Stimulated activated CD8-positive, alpha-beta memory T cell treated with anti-CD3 and anti-CD28 coated beads, Interleukin-12 subunit alpha, Interleukin-12 subunit beta, amount 100 ng/mL, for 1 hour (primary cell): ENCODE measurements around the gene LGALS1.
"Not testable (repeated sequence)": the region's sequence is repeated elsewhere in the genome, so short reads cannot be mapped to it uniquely, and the experiment has no call there.

Source experiments
- DNase-seq: peaks from one replicate; pipeline ENCODE4 v3.0.0-alpha.2; 2020; ENCODE audit warnings: low read depth

The LGALS1 gene

GRCh38 chr22:37639070-37639760 lies 36.2 kb upstream of the LGALS1 start, which contains the start of gene SH3BP1:
SH3BP1 (plus strand) TSS chr22:37639669; CDS start chr22:37639788, 119 bp downstream.
- DNase-seq: no peak

DNA sequence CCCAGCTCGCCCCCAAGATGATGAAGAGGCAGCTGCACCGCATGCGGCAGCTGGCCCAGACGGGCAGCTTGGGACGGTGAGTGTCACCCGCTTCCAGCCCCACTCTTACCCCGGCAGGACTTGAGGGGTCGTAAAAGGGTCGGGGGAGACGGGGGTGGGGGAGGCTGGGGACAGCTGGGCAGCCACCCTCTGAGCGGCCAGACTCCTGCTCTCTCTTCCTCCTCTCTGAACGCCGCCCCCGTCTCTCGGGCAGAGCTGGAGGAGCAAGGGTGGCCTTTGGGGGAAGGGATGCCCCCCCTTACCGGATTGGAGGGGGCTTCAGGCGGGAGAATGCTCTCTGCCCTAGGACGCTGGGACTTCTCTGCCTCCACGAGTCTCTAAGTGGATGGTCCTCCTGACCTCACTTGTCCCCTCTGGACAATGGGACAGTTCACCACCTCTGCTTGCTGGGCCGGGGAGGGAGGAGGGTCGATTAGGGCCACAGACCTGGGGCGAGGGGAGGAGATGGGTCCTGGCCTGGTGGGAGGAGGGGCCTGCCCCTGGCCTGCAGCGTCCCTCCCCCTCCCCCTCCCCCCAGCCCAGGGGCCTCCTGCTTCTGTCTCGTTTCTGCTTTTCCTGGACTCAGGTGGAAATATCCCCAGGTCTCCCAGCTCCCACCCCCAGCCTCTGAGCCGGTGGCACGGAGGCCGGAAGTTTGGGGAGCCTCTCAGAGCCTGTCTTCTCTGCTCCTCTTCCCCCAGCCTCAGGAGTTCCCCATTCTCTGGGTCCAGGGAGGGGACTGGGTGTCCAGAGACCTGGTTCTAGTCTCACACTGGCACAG lies 35.5 kb upstream of the LGALS1 start:
- DNase-seq: no peak

GRCh38 chr22:37640591-37641560 lies 34.6 kb upstream of the LGALS1 start:
- no peak for DNase-seq

DNA sequence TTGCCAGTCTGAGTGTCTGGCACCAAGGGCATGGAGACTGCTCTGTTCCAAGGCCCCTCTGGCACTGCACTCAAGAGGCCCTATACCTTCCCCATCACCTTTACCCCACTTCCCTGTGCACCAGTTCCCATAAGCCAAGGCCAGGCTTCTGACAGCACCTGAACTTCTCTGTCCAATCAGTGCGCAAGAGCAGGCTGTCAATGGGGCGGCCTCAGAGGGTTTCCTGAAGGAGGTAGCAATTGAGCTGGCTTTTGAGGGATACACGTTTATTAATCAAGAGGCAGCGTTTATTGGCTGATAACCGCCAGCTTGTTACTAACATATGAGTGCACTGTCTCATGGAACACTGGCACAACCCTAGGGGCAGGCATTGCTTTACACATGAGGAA lies 33.9 kb upstream of the LGALS1 start:
- no peak for DNase-seq

DNA sequence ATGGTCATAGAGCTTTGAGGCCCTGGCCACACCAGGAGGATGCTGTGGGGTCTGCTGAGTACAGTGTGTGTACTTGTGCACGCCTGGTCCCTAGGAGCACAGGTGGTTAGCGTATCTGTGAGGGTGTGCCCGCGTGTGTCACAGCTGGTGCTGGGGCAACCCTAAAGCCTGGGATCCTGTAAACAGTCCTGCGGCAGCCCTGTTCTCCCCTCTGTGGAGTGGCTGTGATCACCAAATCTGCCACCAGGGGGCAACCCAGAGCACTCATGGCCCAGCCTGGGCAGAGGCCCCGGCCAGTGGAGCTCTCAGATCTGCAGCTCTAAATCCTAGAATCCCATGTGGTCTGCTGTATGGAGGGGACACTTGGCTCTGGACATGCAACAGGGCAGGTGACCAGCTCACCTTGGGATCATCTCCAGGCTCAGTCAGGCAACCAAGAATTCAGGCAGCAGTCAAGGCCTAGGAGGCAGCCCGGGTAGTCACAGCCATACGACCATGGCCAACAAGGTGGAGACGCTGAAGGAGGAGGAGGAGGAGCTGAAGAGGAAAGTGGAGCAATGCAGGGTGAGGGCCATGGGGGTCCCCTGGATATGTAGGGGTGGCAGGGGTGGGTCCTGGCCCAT lies 32.1 kb upstream of the LGALS1 start:
- DNase-seq: peak; percentile 81

DNA sequence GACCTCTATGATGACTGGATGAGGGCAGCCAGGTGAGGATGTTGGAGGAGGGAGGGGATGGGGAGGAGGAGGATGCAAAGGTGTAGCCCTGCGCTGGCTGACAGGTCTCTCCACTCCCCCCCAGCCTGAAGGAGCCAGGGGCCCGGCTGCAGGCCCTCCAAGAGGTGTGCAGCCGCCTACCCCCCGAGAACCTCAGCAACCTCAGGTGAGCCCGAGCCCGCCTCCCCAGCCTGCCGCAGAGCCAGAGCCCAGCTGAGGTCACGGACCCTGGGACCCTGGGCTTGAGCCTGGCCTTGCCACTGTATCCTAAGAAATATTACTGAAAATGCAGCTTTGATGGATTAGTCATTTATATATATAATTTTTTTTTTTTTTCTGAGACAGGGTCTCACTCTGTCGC lies 28.1 kb upstream of the LGALS1 start:
- DNase-seq: no peak

GRCh38 chr22:37647928-37648327 lies 27.5 kb upstream of the LGALS1 start:
- DNase-seq: no peak

DNA sequence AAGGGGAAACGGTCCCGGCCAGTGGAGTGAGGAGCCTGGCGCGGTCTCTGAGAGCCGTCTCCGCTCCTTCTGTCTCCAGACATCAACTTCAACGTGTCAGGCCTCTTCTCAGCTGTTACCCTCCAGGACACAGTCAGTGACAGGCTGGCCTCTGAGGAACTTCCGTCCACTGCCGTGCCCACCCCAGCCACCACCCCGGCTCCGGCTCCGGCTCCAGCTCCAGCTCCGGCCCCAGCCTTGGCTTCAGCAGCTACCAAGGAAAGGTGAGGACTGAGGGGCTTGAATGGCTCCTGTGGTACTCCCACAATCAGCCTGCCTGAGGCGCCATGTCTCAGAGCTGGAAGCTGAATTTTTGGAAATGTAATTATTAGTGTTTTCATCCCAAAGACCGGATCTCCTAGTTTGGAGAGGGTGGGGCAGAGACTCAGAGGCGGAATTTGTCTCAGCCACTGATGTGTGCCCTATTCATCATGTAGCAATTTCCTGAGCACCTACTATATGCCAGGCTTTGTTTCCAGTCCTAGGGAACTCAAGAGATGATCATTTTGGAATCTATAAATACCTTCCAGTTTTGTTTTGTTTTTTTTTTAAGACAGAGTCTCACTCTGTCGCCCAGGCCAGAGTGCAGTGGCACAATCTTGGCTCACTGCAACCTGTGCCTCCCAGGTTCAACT lies 24.8 kb upstream of the LGALS1 start:
- DNase-seq: no peak

DNA sequence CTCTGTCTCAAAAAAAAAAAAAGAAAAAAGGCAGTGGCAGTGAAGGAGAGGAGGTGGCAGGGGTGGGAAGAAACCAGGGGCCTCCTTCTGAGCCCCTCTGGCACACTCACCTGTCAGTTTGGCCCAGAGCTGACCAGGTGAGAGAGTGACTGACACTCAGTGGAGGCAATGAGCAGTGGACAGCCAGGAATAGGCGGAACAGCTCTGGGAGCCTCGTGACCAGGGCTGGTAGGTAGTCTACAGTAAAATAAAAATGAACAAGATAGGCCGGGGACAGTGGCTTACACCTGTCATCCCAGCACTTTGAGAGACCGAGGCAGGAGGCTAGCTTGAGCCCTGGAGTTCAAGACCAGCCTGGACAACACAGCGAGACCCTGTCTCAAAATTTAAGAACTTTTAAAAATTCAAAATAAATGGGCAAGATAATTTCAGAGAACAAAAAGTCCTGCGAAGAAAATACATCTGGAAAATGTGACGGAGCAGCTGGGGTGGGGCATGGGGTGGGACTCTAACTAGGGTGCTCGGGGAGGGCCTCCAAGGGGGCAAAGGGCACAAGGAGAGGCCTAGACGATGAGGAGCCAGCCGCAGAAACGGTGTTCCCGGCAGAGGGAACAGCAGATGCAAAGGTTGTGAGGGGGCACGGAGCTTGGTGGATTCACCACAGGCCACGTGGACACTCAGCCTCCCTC lies 20.7 kb upstream of the LGALS1 start:
- no peak for DNase-seq

- no peak for DNase-seq
These were observed 20.2 kb upstream of the LGALS1 start for GRCh38 chr22:37655252-37655563.

DNA sequence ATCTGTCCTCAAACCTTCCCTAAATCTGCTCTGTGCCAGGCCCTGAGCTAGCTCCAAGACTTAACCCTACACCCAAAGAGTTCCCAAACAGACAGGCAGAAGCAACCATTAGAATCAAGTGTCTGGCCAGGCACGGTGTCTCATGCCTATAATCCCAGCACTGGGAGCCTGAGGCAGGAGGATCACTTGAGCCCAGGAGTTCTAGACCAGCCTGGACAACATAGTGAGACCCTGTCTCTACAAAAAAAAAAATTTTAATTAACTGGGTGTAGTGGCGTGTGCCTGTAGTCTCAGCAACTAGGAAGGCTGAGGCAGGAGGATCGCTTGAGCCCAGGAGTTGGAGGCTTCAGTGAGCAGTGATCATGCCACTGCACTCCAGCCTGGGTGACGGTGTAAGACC lies 18.9 kb upstream of the LGALS1 start:
- not testable (repeated sequence) for DNase-seq

- no peak for DNase-seq
These were observed 17.8 kb upstream of the LGALS1 start for GRCh38 chr22:37657590-37658132.

- DNase-seq: peak; percentile 97
These were observed 17.0 kb upstream of the LGALS1 start, which contains the start of gene PDXP for GRCh38 chr22:37658133-37659065. PDXP (plus strand) TSS chr22:37658723; CDS start chr22:37658783, 60 bp downstream.

GRCh38 chr22:37659066-37659896 lies 16.2 kb upstream of the LGALS1 start:
- no peak for DNase-seq

- no peak for DNase-seq
These were observed 15.3 kb upstream of the LGALS1 start for GRCh38 chr22:37659897-37660708.

- no peak for DNase-seq
These were observed 14.8 kb upstream of the LGALS1 start for GRCh38 chr22:37660709-37661045.

- DNase-seq: no peak
These were observed 14.1 kb upstream of the LGALS1 start for GRCh38 chr22:37661160-37661924.
